GM21360 (cell line): ENCODE data around the gene CDK2.
"Not testable (repeated sequence)": the region's sequence is repeated elsewhere in the genome, so short reads cannot be mapped to it uniquely, and the experiment has no call there.

Source experiments
- ATAC-seq: cut with Tn5 transposase; IDR thresholded peaks from one replicate; pipeline ENCODE4 v1.9.1; 2021; ENCODE audit warnings: mild to moderate bottlenecking, moderate library complexity; ENCODE audit not compliant: unreplicated experiment

CDK2 gene

GRCh38 chr12:55979069-55979468 lies 12.4 kb downstream of the CDK2 start:
- no peak for ATAC-seq

DNA sequence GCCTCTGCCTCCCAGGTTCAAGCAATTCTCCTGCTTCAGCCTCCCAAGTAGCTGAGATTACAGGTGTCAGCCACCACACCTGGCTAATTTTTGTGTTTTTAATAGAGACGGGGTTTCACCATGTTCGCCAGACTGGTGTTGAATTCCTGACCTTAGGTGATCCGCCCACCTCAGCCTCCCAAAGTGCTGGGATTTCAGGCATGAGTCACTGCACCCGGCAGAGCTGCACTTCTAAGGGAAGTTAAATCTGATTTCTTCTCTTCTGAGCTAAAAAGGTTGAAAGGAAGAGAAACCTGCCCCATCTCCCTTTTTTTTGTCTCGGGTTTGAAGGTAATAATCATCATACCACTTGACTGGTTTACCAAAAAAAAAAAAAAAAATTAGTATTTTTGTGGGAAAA lies 15.3 kb downstream of the CDK2 start:
- not testable (repeated sequence) for ATAC-seq

DNA sequence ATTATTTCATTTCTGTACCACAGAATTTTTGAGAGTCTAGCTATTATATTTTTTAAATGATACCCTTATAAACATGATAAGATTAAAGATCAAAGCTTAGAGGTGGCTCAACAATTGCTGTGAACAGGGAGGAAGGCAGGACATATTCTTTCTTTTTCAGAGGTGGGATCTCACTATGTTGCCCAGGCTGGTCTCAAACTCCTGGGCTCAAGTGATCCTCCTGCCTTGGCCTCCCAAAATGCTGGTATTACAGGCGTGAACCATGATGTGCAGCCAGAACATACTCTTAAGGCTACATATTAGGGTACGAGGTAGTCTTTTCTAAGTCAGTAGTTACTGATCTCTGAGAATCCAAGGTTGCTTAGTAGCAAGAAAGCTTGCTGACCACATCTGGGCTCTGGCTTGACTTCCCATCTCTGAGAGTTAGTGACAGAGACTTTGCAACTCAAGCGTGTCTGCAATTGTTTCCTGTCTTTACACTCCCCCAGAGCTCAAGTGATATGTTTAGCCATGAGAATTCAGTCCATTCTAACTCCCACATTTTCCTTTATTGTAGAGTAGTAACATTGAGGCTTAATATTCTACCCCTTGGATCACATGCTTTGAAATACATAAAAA lies 15.8 kb downstream of the CDK2 start:
- ATAC-seq = peak; percentile 81

- ATAC-seq = no peak
These were observed 16.7 kb downstream of the CDK2 start for GRCh38 chr12:55983232-55983842.

GRCh38 chr12:55984861-55985260 lies 18.2 kb downstream of the CDK2 start:
- ATAC-seq = no peak

DNA sequence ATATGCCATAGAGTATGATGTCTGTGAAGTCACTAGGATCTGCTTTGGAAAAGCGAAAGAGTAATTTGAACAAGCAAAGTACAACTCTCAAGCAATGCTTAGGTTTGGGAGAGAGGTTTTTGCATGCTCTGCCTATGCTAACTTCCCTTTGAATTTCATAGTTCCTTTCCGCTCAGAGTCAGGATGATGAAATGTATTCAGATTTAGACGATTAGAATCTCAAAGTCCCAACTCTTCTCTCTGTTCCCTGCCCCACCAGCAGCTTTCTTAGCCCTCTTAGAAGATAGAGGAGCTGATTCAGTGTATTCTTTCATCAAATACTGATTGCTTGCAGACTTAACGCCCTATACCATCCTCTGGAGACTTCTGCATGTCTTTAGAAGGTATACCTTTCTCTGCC lies 18.7 kb downstream of the CDK2 start:
- ATAC-seq = no peak

DNA sequence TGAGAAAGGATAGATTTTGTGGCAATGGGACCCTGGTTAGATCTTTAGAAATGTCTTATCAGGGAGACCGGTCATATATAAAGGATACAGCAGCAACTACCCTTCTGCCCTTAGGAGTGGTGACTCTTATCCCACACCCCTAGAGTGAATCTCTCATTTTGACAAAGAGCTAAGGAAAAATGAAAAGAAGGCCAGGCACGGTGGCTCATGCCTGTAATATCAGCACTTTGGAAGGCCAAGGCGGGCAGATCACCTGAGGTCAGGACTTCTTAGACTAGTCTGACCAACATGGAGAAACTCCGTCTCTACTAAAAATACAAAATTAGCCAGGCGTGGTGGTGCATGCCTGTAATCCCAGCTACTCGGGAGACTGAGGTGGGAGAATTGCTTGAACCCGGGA lies 19.3 kb downstream of the CDK2 start:
- not testable (repeated sequence) for ATAC-seq

DNA sequence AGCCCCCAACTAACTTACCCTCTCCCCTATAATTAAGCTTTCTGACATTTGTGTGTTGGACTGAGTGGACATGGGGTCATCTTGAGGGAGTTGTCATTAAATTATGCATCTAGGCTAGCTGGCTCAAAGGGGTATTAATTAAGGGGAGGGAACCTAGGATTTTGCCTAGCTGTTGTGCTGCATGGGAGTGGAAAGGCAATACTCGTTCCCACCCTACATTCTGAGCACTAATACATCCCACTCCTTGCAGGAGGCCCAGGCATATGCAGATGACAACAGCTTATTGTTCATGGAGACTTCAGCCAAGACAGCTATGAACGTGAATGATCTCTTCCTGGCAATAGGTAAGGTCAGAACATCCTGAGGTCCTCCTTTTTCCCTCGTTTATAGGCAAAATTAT lies 24.5 kb downstream of the CDK2 start:
- ATAC-seq = no peak

- ATAC-seq = no peak
These were observed 26.7 kb downstream of the CDK2 start for GRCh38 chr12:55993230-55993853.

DNA sequence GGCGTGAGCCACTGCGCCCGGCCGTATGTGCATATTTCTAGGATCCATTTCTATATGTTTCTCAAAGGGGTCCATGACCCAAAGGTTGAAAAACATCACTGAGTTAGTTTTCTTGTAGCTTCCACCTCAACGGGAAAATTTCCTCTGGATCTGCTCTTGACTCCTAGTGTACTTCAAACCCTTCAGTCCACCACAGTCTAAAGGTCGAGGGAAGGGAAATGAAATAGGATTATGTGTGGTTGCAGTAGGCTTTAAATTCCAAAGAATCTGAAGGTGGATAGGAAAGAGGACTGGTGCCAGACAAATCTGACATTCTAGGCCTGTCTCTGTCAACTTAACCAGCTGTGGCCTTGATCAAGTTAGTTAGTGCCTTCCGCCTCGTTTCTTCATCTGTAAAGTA lies 28.7 kb downstream of the CDK2 start:
- ATAC-seq = no peak

DNA sequence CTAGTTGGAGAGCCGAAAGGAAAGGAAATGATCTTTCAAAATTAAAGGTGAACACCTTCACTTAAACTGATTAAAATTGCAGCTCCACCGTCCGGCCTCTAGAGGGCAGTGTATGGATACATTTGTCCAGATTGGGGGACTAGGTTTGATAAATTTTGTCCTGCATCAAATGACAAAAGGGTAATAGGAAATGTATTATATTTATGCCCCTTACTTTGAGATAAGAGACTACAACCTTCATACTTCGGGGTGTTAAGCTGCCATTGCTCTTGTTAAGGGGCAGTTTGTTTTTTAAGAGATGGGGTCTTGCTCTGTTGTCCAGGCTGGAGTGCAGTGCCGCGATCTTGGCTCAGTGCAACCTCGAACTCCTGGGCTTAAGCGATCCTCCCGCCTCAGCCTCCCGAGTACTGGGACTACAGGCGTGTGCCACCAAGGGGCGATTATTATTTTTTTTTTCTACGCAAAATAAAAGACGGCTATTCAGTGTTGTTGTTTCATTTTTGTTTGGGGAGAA lies 29.6 kb downstream of the CDK2 start:
- no peak for ATAC-seq

GRCh38 chr12:55996715-55997534 lies 30.3 kb downstream of the CDK2 start, which contains the start of gene SUOX:
SUOX (plus strand) TSS chr12:55997276; CDS start chr12:56002222, 4,946 bp downstream.
- ATAC-seq = peak; percentile 98

GRCh38 chr12:55997535-55997859 lies 30.9 kb downstream of the CDK2 start:
- ATAC-seq = no peak

DNA sequence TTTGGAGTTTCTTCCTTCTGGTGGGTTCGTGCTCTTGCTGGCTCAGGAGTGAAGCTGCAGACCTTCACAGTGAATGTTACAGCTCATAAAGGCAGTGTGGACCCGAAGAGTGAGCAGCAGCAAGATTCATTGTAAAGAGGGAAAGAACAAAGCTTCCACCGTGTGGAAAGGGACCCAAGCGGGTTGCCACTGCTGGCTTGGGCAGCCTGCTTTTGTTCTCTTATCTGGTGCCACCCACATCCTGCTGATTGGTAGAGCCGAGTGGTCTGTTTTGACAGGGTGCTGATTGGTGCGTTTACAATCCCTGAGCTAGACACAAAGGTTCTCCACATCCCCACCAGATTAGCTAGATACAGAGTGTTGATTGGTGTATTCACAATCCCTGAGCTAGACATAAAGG lies 32.9 kb downstream of the CDK2 start:
- not testable (repeated sequence) for ATAC-seq

DNA sequence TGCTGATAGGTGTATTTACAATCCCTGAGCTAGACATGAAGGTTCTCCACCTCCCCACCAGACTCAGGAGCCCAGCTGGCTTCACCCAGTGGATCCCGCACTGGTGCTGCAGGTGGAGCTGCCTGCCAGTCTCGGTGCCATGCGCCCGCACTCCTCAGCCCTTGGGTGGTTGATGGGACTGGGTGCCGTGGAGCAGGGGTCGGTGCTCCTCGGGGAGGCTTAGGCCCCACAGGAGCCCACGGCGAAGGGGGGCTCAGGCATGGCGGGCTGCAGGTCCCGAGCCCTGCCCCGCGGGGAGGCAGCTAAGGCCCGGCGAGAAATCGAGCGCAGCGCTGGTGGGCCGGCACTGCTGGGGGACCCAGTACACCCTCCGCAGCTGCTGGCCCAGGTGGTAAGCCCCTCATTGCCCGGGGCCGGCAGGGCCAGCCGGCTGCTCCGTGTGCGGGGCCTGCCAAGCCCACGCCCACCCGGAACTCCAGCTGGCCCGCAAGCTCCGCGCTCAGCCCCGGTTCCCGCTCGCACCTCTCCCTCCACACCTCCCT lies 33.4 kb downstream of the CDK2 start:
- not testable (repeated sequence) for ATAC-seq

DNA sequence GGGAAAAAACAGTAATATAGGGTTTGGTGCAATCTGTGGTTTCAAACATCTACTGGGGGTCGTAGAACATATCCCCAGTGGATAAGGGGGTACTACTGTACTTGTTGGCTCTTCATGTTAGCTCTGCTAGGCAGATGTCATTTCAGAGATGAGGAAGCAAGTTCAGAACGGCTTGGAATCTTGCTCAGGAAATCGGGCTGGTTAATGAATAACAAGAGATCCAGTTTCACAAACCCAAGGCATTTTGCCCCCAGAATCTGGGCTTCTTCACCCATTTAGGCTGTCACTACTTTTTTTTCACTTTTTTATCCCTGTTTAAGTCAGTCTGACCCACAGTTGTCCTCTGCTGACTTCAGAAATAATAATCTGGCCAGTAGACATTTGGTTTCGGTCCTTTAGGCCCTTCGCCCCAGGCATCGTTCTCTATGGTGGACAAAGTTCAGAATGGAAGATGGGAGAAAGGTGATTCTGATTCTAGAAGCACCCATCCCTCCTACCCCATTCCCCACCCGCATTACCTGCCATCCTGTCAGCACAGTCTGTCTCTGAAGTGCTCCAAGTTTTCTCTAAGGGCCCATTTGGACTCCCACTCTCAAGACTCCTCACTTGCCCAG lies 35.0 kb downstream of the CDK2 start:
- no peak for ATAC-seq

- not testable (repeated sequence) for ATAC-seq
These were observed 36.7 kb downstream of the CDK2 start for GRCh38 chr12:56003376-56003775.

- no peak for ATAC-seq
These were observed 37.6 kb downstream of the CDK2 start for GRCh38 chr12:56004211-56004610.

- peak; percentile 32 for ATAC-seq
These were observed 41.2 kb downstream of the CDK2 start for GRCh38 chr12:56007564-56008559.
